Endothelial cell of umbilical vein (primary cell): ENCODE measurements around the gene FAM78A.

Experiments
- EZH2 ChIP-seq: IDR thresholded peaks from 2 replicates; pipeline ENCODE4 v1.6.1; 2012; ENCODE audit warnings: borderline replicate concordance, low read depth, mild to moderate bottlenecking, moderate library complexity, low read length, inconsistent platforms; ENCODE audit not compliant: severe bottlenecking
- FOS ChIP-seq: IDR thresholded peaks from 2 replicates; pipeline ENCODE4 v1.6.1; 2011; ENCODE audit warnings: mild to moderate bottlenecking, low read length, moderate library complexity, borderline replicate concordance; ENCODE audit not compliant: insufficient read depth
- JUN ChIP-seq: IDR thresholded peaks from 2 replicates; pipeline ENCODE4 v1.6.1; 2011; ENCODE audit warnings: borderline replicate concordance, low read depth; ENCODE audit not compliant: insufficient read length, insufficient read depth
- POLR2AphosphoS5 ChIP-seq: IDR thresholded peaks from 2 replicates; pipeline ENCODE4 v1.6.1; 2012; ENCODE audit warnings: low read depth, mild to moderate bottlenecking, control low read depth, low read length, moderate library complexity; ENCODE audit not compliant: insufficient read depth
- TF ChIP-seq, protein P1 (sequence below), 2 donors: IDR thresholded peaks; 1 replicate in 1 of 2; 2 replicates in 1 of 2; pipeline ENCODE4 v1.5.1; 2011; ENCODE audit warnings: low read length in 2 of 2, mild to moderate bottlenecking in 2 of 2, moderate library complexity in 2 of 2, control low read depth in 1 of 2, inconsistent platforms in 1 of 2, low read depth in 1 of 2; ENCODE audit not compliant: insufficient read depth in 1 of 2; ENCODE audit errors: extremely low read depth in 1 of 2
- TF ChIP-seq, protein P2 (sequence below): IDR thresholded peaks from 2 replicates; pipeline ENCODE4 v1.6.1; 2011; ENCODE audit not compliant: insufficient read depth, insufficient read length

DNA sequence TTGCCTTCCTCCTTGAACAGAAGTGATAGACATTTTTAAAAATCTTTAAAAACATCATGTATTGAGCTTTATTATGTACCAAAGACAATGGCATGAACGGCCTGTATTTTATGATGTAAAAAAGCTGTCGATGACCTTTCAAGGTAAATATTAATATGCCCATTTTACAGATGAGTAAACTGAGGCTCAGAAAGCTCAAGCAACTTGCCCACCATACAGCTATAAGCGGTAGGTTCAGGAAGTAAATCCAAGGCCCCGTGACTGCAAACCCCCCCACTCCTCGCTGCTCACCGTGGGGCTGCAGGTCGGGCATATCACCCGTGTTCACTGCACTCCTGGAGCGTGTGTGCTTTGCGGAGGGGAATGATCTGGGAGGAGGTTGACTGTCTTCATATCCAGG is 16.6 kb upstream of the FAM78A start:
- TF ChIP-seq JUN (no peak), EZH2 (no peak), POLR2AphosphoS5 (no peak), FOS (no peak)
- TF ChIP-seq, protein P1, sequence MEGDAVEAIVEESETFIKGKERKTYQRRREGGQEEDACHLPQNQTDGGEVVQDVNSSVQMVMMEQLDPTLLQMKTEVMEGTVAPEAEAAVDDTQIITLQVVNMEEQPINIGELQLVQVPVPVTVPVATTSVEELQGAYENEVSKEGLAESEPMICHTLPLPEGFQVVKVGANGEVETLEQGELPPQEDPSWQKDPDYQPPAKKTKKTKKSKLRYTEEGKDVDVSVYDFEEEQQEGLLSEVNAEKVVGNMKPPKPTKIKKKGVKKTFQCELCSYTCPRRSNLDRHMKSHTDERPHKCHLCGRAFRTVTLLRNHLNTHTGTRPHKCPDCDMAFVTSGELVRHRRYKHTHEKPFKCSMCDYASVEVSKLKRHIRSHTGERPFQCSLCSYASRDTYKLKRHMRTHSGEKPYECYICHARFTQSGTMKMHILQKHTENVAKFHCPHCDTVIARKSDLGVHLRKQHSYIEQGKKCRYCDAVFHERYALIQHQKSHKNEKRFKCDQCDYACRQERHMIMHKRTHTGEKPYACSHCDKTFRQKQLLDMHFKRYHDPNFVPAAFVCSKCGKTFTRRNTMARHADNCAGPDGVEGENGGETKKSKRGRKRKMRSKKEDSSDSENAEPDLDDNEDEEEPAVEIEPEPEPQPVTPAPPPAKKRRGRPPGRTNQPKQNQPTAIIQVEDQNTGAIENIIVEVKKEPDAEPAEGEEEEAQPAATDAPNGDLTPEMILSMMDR (IDR thresholded peaks at IDR 0.05; ENCODE audit: extremely low read depth in 1 of 2, insufficient read depth in 1 of 2, low read depth in 1 of 2, low read length in 2 of 2), result no peak
- TF ChIP-seq, protein P2, sequence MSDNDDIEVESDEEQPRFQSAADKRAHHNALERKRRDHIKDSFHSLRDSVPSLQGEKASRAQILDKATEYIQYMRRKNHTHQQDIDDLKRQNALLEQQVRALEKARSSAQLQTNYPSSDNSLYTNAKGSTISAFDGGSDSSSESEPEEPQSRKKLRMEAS, result no peak
